Measurements from ENCODE around the gene BOK.
"Not testable (repeated sequence)": the region's sequence is repeated elsewhere in the genome, so short reads cannot be mapped to it uniquely, and the experiment has no call there.

Gene BOK

GRCh38 chr2:241571821-241572620 is 13.5 kb downstream of the BOK start:
- no peak for DNase-seq (ENCODE audit: low read depth in 2 of 2)

- not testable (repeated sequence) for DNase-seq (ENCODE audit: low read depth in 2 of 2)
These were observed 14.5 kb downstream of the BOK start for GRCh38 chr2:241572915-241573651.

- DNase-seq (ENCODE audit: low read depth in 2 of 2) = no peak
These were observed 15.2 kb downstream of the BOK start for GRCh38 chr2:241573741-241574140.

DNA sequence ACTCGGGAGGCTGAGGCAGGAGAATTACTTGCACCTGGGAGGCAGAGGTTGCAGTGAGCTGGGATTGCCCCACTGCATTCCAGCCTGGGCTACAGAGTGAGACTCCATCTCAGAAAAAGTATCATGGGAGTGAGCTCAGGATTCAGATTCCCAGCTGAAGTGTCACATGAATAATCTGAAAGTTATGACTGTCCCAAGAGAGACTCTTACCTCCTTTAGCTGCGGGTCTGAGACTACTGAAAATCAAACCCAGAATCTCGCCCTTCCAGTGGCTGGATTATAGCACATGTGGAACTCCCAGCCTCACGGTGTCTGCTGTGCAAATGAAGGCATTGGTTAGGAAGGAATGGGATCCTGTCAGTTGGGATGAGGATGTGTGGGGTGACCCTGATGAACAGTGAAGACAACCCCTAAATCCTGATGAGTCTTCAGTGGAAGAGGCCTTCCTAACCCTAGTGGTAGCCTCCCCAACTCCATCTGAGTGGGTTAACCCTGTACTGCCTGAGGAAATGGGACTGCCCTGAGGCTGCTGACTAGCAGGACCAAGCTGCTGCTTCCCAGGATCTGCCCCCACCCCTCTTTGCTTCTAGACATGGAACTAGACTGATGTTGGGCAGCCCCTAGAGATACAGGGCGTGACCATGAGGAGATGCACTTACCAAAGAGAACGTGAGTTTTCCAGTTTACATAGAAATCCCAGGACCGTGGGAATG is 16.5 kb downstream of the BOK start:
- DNase-seq (ENCODE audit: low read depth in 2 of 2) = no peak

- no peak for DNase-seq (ENCODE audit: low read depth in 2 of 2)
These were observed 17.2 kb downstream of the BOK start for GRCh38 chr2:241575624-241576292.

- DNase-seq (ENCODE audit: low read depth in 2 of 2) = no peak
These were observed 17.7 kb downstream of the BOK start for GRCh38 chr2:241576293-241576654.

- DNase-seq (ENCODE audit: low read depth in 2 of 2) = no peak
These were observed 19.0 kb downstream of the BOK start for GRCh38 chr2:241577413-241578122.

- DNase-seq (ENCODE audit: low read depth in 2 of 2) = no peak
These were observed 20.7 kb downstream of the BOK start for GRCh38 chr2:241579281-241579680.

DNA sequence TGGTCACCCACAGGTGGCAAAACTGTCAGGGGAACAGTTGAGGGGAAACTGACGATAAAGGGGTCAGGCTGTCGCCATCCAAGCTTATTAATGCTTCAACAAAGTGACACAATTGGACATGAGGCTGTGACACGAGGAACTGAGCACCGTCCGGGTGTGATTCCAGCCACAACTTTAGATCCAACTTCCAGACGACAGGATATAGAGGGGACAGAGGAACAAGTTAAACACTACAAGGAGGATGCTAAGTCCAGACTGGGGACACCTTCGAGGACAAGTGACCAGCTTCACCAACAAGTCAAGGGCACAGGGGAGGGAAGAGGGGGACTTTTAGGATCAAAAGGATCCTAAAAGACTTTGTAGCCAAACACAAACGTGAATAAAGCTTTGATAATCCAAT is 23.8 kb downstream of the BOK start:
- DNase-seq (ENCODE audit: low read depth in 2 of 2) = no peak

GRCh38 chr2:241582806-241583205 is 24.3 kb downstream of the BOK start:
- DNase-seq (ENCODE audit: low read depth in 2 of 2) = no peak

DNA sequence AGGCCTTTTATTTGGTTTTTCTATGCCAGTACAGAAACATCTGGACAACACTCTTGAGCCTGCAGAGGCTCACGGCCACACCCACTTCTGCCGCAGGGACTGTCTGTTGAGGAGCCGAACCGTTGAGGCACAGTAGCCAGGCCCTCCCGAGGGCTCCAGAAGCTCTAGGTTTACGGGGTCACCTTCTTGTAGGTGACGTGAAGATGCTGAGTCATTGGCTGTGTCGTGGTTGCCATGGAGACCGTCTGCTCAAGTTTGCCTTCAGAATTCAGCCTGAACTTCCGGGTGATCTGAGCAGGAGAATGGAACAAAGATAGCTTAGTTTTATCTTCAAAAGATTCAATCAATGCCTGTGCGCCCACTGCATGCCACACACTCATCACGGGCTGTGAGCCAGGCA is 25.9 kb downstream of the BOK start:
- DNase-seq (ENCODE audit: low read depth in 2 of 2) = no peak

- no peak for DNase-seq (ENCODE audit: low read depth in 2 of 2)
These were observed 28.2 kb downstream of the BOK start for GRCh38 chr2:241586564-241587264.

DNA sequence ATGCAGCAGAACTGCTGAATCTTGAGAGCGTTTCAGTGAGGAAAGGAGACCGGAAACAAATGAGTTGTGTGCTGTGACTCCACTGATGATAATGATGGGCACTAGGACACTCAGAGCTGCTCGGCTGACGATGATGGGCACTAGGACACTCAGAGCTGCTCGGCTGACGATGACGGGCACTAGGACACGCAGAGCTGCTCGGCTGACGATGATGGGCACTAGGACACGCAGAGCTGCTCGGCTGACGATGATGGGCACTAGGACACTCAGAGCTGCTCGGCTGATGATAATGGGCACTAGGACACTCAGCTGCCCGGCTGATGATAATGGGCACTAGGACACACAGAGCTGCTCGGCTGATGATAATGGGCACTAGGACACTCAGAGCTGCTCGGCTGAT is 31.3 kb downstream of the BOK start:
- DNase-seq (ENCODE audit: low read depth in 2 of 2) = not testable (repeated sequence)

- DNase-seq (ENCODE audit: low read depth in 2 of 2) = not testable (repeated sequence)
These were observed 32.2 kb downstream of the BOK start for GRCh38 chr2:241590496-241591455.

DNA sequence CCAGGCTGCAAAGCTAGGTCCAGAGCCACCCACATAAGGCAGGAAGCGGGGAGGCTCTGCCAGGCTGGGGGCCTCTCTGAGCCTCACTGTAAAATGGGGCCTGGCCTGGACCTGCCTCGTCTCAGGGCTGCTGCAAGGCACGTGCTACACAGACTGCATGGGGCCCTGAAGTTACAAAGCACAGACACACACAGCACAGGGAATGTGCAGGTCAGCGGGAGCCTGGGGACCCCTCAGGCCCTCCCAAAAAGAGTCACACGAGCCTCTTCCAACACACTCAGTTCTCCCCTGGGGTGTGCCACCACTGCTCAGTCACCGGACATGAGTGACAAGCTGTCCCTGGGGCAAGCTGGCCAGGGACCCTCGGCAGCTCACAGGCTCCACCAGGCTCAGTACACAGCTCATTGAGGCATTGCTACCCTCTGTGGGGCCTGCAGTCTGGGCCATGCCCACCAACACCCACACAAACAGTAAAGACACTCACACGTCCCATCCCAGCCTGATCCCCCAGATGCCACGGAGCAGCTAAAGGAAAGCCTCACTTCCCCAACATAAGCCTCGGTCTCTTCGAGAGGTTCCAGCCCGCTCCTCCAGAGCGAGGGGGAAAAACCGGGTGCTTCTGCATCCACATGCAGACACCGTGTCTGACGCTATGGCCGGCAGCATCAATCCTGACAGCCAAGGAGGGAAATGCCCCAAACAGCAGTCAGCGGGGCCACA is 33.7 kb downstream of the BOK start:
- DNase-seq (ENCODE audit: low read depth in 2 of 2) = no peak

- DNase-seq (ENCODE audit: low read depth in 2 of 2) = no peak
These were observed 34.7 kb downstream of the BOK start for GRCh38 chr2:241593271-241593670.

- no peak for DNase-seq (ENCODE audit: low read depth in 2 of 2)
These were observed 37.1 kb downstream of the BOK start for GRCh38 chr2:241595600-241596140.

GRCh38 chr2:241597561-241597960 is 39.0 kb downstream of the BOK start:
- DNase-seq (ENCODE audit: low read depth in 2 of 2) = no peak

GRCh38 chr2:241598061-241598460 is 39.5 kb downstream of the BOK start:
- no peak for DNase-seq (ENCODE audit: low read depth in 2 of 2)

Measured in stimulated activated CD8-positive, alpha-beta memory T cell treated with anti-CD3 and anti-CD28 coated beads, Interleukin-7, amount 100 ng/mL, for 1 hour (primary cell).